Measurements from ENCODE around the gene POSTN. TPM values are rescaled to one million over a fixed set of nuclear protein-coding genes. Genes with fewer than 3 reads are reported as not detected.
"Not testable (repeated sequence)": the region's sequence is repeated elsewhere in the genome, so short reads cannot be mapped to it uniquely, and the experiment has no call there.

The POSTN gene
- polyA plus RNA-seq, 2 of the 4 experiments (the other 2 are of a cell fraction): 0.04 TPM; not detected in 1

- peak; percentile 37 for TF ChIP-seq MAFK (IDR thresholded peaks at IDR 0.05; ENCODE audit: partially characterized antibody)
- POLR2A ChIA-PET; H3K4me2 ChIP-seq; FAIRE-seq; H3K27ac ChIP-seq; H3K4me1 ChIP-seq; H3K4me3 ChIP-seq; ATAC-seq; DNase-seq (ENCODE audit: low read depth in 1 of 2, low spot score in 1 of 2); H3K9me3 ChIP-seq: not testable (repeated sequence)
- WGBS (ENCODE audit: missing lambda C conversion rate): 41% methylated on average over 4 of the region's 4 CpGs
- CTCF ChIA-PET: interaction anchor here (0.6 kb wide), 1 partner anchor 19 kb away, joined by 3 read pairs; no protein-coding TSS in a partner anchor
Measured at GRCh38 chr13:37589381-37589780, 9.2 kb downstream of the POSTN start.

- no peak for FAIRE-seq
- ChIA-PET CTCF (no interaction called here), POLR2A (no interaction called here)
- Histone ChIP-seq H3K4me1 (no peaks in the 10 kb centered on the region), H3K4me2 (no peak overlapping the region), H3K9me3 (no peaks in the 10 kb centered on the region), H3K4me3 (no peak overlapping the region), H3K27ac (no peak overlapping the region)
- WGBS (ENCODE audit: missing lambda C conversion rate): 15% methylated on average over 2 of the region's 2 CpGs
- TF ChIP-seq TP53 (CRISPR knock-in tag; IDR thresholded peaks at IDR 0.05): no peak
- no peak for TF ChIP-seq JUNB (IDR thresholded peaks at IDR 0.05)
- no peak for TF ChIP-seq EP300 (IDR thresholded peaks at IDR 0.05)
- TF ChIP-seq ATOH8 (CRISPR knock-in tag; IDR thresholded peaks at IDR 0.05; ENCODE audit: low read depth): no peak
- TF ChIP-seq BCL3 (IDR thresholded peaks at IDR 0.05): no peak
- no peak for TF ChIP-seq USF2 (IDR thresholded peaks at IDR 0.05)
- no peak for TF ChIP-seq MAX (IDR thresholded peaks at IDR 0.05)
- TF ChIP-seq KDM1A (IDR thresholded peaks at IDR 0.05; ENCODE audit: low read depth): no peak
- TF ChIP-seq E2F6 (IDR thresholded peaks at IDR 0.05; ENCODE audit: borderline replicate concordance, low read depth): no peak
- TF ChIP-seq FOXS1 (CRISPR knock-in tag; IDR thresholded peaks at IDR 0.05): no peak
- TF ChIP-seq HMGXB4 (CRISPR knock-in tag; IDR thresholded peaks at IDR 0.05; ENCODE audit: borderline replicate concordance): no peak
- no peak for TF ChIP-seq CTCF (IDR thresholded peaks at IDR 0.05)
- TF ChIP-seq EHF (CRISPR knock-in tag; IDR thresholded peaks at IDR 0.05): no peak
- no peak for TF ChIP-seq HES2 (IDR thresholded peaks at IDR 0.05)
- no peak for TF ChIP-seq ELK1 (IDR thresholded peaks at IDR 0.05; ENCODE audit: low read depth, low read length)
- no peak for TF ChIP-seq CHD2 (IDR thresholded peaks at IDR 0.05; ENCODE audit: low read length, partially characterized antibody)
- no peak for TF ChIP-seq ZC3H11A (IDR thresholded peaks at IDR 0.05)
- no peak for TF ChIP-seq POLR2A (IDR thresholded peaks at IDR 0.05; ENCODE audit: low read length)
- DNase-seq (ENCODE audit: low read depth in 1 of 2, low spot score in 1 of 2): no peak
- no peak for ATAC-seq
Measured at GRCh38 chr13:37587236-37587635, 11.3 kb downstream of the POSTN start.
